ENCODE data around the gene BABAM2.
"Not testable (repeated sequence)": the region's sequence is repeated elsewhere in the genome, so short reads cannot be mapped to it uniquely, and the experiment has no call there.

GRCh38 chr2:28335265-28335664 is 444.7 kb downstream of the BABAM2 start:
- not testable (repeated sequence) for TF ChIP-seq CTCF (IDR thresholded peaks at IDR 0.05; ENCODE audit: borderline replicate concordance, extremely low read depth, low read length, poor library complexity, severe bottlenecking); EZH2 (IDR thresholded peaks at IDR 0.05; ENCODE audit: borderline replicate concordance, low read depth, low read length, severe bottlenecking)

Data from DND-41 (cell line).